ENCODE data around the gene AMHR2. TPM values are rescaled to one million over a fixed set of nuclear protein-coding genes. Genes with fewer than 3 reads are reported as not detected.
"Not testable (repeated sequence)": the region's sequence is repeated elsewhere in the genome, so short reads cannot be mapped to it uniquely, and the experiment has no call there.

AMHR2 gene
- total RNA-seq, 1 experiment from 2014 or later: 0.29 TPM

GRCh38 chr12:53399896-53400295, 23.8 kb upstream of the AMHR2 start:
- no peak overlapping the region for H3K27ac ChIP-seq (ENCODE audit: low read length)
- intact Hi-C loops (cut with micrococcal nuclease): no loop called here
- H4K20me1 ChIP-seq (ENCODE audit: low read length): no peaks in the 10 kb centered on the region
- no peak overlapping the region for H3K4me3 ChIP-seq (ENCODE audit: low read length)
- TF ChIP-seq EZH2phosphoT487 (IDR thresholded peaks at IDR 0.05; ENCODE audit: borderline replicate concordance, low read length): no peak
- TF ChIP-seq EZH2 (IDR thresholded peaks at IDR 0.05; ENCODE audit: low read length, unreplicated experiment): no peak
- TF ChIP-seq CTCF (conservative IDR thresholded peaks at IDR 0.05; ENCODE audit: low read depth, low read length): no peak
- DNase-seq: no peak
- no peaks in the 10 kb centered on the region for H3K9me3 ChIP-seq (ENCODE audit: low read length)
- CTCF ChIA-PET: no interaction called here
- ATAC-seq: no peak
- POLR2A ChIA-PET (ENCODE audit: unreplicated experiment): no interaction called here
- H3K4me1 ChIP-seq (ENCODE audit: insufficient read depth, low read length): no peaks in the 10 kb centered on the region
- no peak overlapping the region for H3K4me2 ChIP-seq (ENCODE audit: low read length)
- no peaks in the 10 kb centered on the region for H3F3A ChIP-seq (ENCODE audit: low read length, unreplicated experiment)
- H3K27me3 ChIP-seq (ENCODE audit: low read length): no peaks in the 10 kb centered on the region
- no peak overlapping the region for H3K9ac ChIP-seq (ENCODE audit: low read length)
- peaks cover 8% of the 10 kb centered on the region; the same call in 1 of the 2 replicates for H3K36me3 ChIP-seq (ENCODE audit: low read depth, low read length)
- no peak overlapping the region for H2AFZ ChIP-seq (ENCODE audit: low read length)
- no TSS peak for BruUV-seq (replicated peaks)
- H3K79me2 ChIP-seq (ENCODE audit: low read length): peaks cover 56% of the 10 kb centered on the region
- H3K9me2 ChIP-seq (replicated peaks; ENCODE audit: low read length): no peaks in the 10 kb centered on the region

GRCh38 chr12:53402351-53402750, 21.3 kb upstream of the AMHR2 start:
- peaks cover 35% of the 10 kb centered on the region for H3K79me2 ChIP-seq (ENCODE audit: low read length)
- POLR2A ChIA-PET (ENCODE audit: unreplicated experiment): not testable (repeated sequence)

GRCh38 chr12:53402871-53403270, 20.8 kb upstream of the AMHR2 start:
- Histone ChIP-seq H3K9me3 (ENCODE audit: low read length) (no peaks in the 10 kb centered on the region), H3K36me3 (ENCODE audit: low read depth, low read length) (peaks cover 8% of the 10 kb centered on the region; the same call in 1 of the 2 replicates), H3K4me3 (ENCODE audit: low read length) (no peak overlapping the region), H3K27ac (ENCODE audit: low read length) (no peak overlapping the region), H3K4me2 (ENCODE audit: low read length) (no peak overlapping the region), H3K27me3 (ENCODE audit: low read length) (no peaks in the 10 kb centered on the region), H4K20me1 (ENCODE audit: low read length) (no peaks in the 10 kb centered on the region), H3K4me1 (ENCODE audit: insufficient read depth, low read length) (no peaks in the 10 kb centered on the region), H3K9ac (ENCODE audit: low read length) (no peak overlapping the region), H3K79me2 (ENCODE audit: low read length) (peaks cover 31% of the 10 kb centered on the region), H3F3A (ENCODE audit: low read length, unreplicated experiment) (no peaks in the 10 kb centered on the region), H2AFZ (ENCODE audit: low read length) (no peak overlapping the region), H3K9me2 (replicated peaks; ENCODE audit: low read length) (no peaks in the 10 kb centered on the region)
- DNase-seq (no peak), ATAC-seq (no peak)
- TF ChIP-seq EZH2 (IDR thresholded peaks at IDR 0.05; ENCODE audit: low read length, unreplicated experiment) (no peak), CTCF (conservative IDR thresholded peaks at IDR 0.05; ENCODE audit: low read depth, low read length) (no peak), EZH2phosphoT487 (IDR thresholded peaks at IDR 0.05; ENCODE audit: borderline replicate concordance, low read length) (no peak)
- no TSS peak for BruUV-seq (replicated peaks)
- POLR2A ChIA-PET (ENCODE audit: unreplicated experiment): no interaction called here
- intact Hi-C loops (cut with micrococcal nuclease): no loop called here
- CTCF ChIA-PET: no interaction called here

More at GRCh38 chr12:53402351-53402750, 21.3 kb upstream of the AMHR2 start:
- H3K36me3 ChIP-seq (ENCODE audit: low read depth, low read length); H3K4me2 ChIP-seq (ENCODE audit: low read length); H3K9me2 ChIP-seq (replicated peaks; ENCODE audit: low read length); CTCF ChIA-PET; H3K27me3 ChIP-seq (ENCODE audit: low read length); H3K4me1 ChIP-seq (ENCODE audit: insufficient read depth, low read length); H3K9ac ChIP-seq (ENCODE audit: low read length); ATAC-seq; intact Hi-C loops (cut with micrococcal nuclease); DNase-seq; BruUV-seq (replicated peaks); H2AFZ ChIP-seq (ENCODE audit: low read length); H3K4me3 ChIP-seq (ENCODE audit: low read length); H4K20me1 ChIP-seq (ENCODE audit: low read length); H3K27ac ChIP-seq (ENCODE audit: low read length); H3K9me3 ChIP-seq (ENCODE audit: low read length); H3F3A ChIP-seq (ENCODE audit: low read length, unreplicated experiment): not testable (repeated sequence)

Data from PC-3 (cell line).